Neuronal stem cell (in vitro differentiated cells): ENCODE results near the gene HES1.

Experiments
- DNase-seq: peaks from one replicate; pipeline ENCODE4 v3.0.0-alpha.2; 2013; ENCODE audit warnings: low spot score
- H2AFZ ChIP-seq: one replicate; pipeline ENCODE4 v1.6.1; 2013; ENCODE audit warnings: mild to moderate bottlenecking, low read length, inconsistent platforms
- H2AK5ac ChIP-seq: 2 replicates; pipeline ENCODE4 v1.6.1; 2013; ENCODE audit warnings: low read depth, mild to moderate bottlenecking, inconsistent platforms, low read length, moderate library complexity, mixed read lengths
- H2BK120ac ChIP-seq: 2 replicates; pipeline ENCODE4 v1.6.1; 2013; ENCODE audit warnings: low read depth, mild to moderate bottlenecking, inconsistent platforms, low read length, moderate library complexity, mixed read lengths
- H2BK12ac ChIP-seq: one replicate; pipeline ENCODE4 v1.6.1; 2013; ENCODE audit warnings: low read length, inconsistent platforms
- H2BK15ac ChIP-seq: 2 replicates; pipeline ENCODE4 v1.6.1; 2013; ENCODE audit warnings: mild to moderate bottlenecking, low read length, inconsistent platforms, mixed read lengths
- H2BK5ac ChIP-seq: one replicate; pipeline ENCODE4 v1.6.1; 2013; ENCODE audit warnings: inconsistent platforms, mild to moderate bottlenecking, low read length, moderate library complexity
- H3K14ac ChIP-seq: one replicate; pipeline ENCODE4 v1.6.1; 2013; ENCODE audit warnings: low read length, inconsistent platforms
- H3K18ac ChIP-seq: 2 replicates; pipeline ENCODE4 v1.6.1; 2013; ENCODE audit warnings: low read length, inconsistent platforms
- H3K23ac ChIP-seq: 2 replicates; pipeline ENCODE4 v1.6.1; 2013; ENCODE audit warnings: low read depth, mild to moderate bottlenecking, mixed read lengths, low read length, inconsistent platforms; ENCODE audit not compliant: poor library complexity
- H3K27ac ChIP-seq: replicated peaks from 3 replicates; pipeline ENCODE4 v1.5.1; 2013; ENCODE audit warnings: low read length, inconsistent platforms
- H3K27me3 ChIP-seq, 3 experiments: 2 replicates each; pipeline ENCODE4 v1.6.1; 2013; ENCODE audit warnings: low read length in 3 of 3, mild to moderate bottlenecking in 2 of 3, inconsistent platforms in 1 of 3, low read depth in 1 of 3, mixed read lengths in 1 of 3, moderate library complexity in 1 of 3; ENCODE audit not compliant: control insufficient read depth in 3 of 3, insufficient read depth in 3 of 3
- H3K36me3 ChIP-seq, 2 donors: replicated peaks in 1 of 2; 2 replicates each; pipeline ENCODE4 v1.6.1; 2013; ENCODE audit warnings: low read length in 2 of 2; ENCODE audit not compliant: control insufficient read depth in 2 of 2, insufficient read depth in 2 of 2
- H3K4ac ChIP-seq: 2 replicates; pipeline ENCODE4 v1.6.1; 2013; ENCODE audit warnings: inconsistent platforms, mild to moderate bottlenecking, low read length, moderate library complexity
- H3K4me1 ChIP-seq, 2 donors: 1 replicate in 1 of 2; 2 replicates in 1 of 2; pipeline ENCODE4 v1.6.1; 2013; ENCODE audit warnings: low read length in 2 of 2, low read depth in 1 of 2; ENCODE audit not compliant: control insufficient read depth in 2 of 2, insufficient read depth in 1 of 2
- H3K4me2 ChIP-seq: one replicate; pipeline ENCODE4 v1.6.1; 2013; ENCODE audit warnings: mild to moderate bottlenecking, low read length, inconsistent platforms; ENCODE audit not compliant: insufficient read depth, poor library complexity, severe bottlenecking
- H3K4me3 ChIP-seq, 2 donors: 2 replicates each; pipeline ENCODE4 v1.5.1; 2013; ENCODE audit warnings: low read length in 2 of 2, mild to moderate bottlenecking in 2 of 2, inconsistent platforms in 1 of 2, moderate library complexity in 1 of 2
- H3K79me1 ChIP-seq: one replicate; pipeline ENCODE4 v1.6.1; 2013; ENCODE audit warnings: low read depth, mild to moderate bottlenecking, inconsistent platforms, low read length, moderate library complexity
- H3K9ac ChIP-seq: one replicate; pipeline ENCODE4 v1.6.1; 2013; ENCODE audit warnings: mild to moderate bottlenecking, low read depth, low read length, inconsistent platforms; ENCODE audit not compliant: poor library complexity
- H3K9me3 ChIP-seq, 2 donors: replicated peaks in 1 of 2; 2 replicates each; pipeline versions ENCODE3 to v1.6.1; 2013; ENCODE audit warnings: low read length in 2 of 2, mild to moderate bottlenecking in 2 of 2, inconsistent platforms in 1 of 2, low read depth in 1 of 2, mixed read lengths in 1 of 2, moderate library complexity in 1 of 2; ENCODE audit not compliant: control insufficient read depth in 2 of 2, insufficient read depth in 1 of 2
- H4K8ac ChIP-seq: one replicate; pipeline ENCODE4 v1.6.1; 2013; ENCODE audit warnings: low read depth, mild to moderate bottlenecking, inconsistent platforms, low read length, moderate library complexity
- H4K91ac ChIP-seq: one replicate; pipeline ENCODE4 v1.6.1; 2013; ENCODE audit warnings: low read length, low read depth, mild to moderate bottlenecking, inconsistent platforms; ENCODE audit not compliant: poor library complexity
- WGBS, 2 donors: extraction: QIAGEN DNeasy Blood & Tissue Kit; methylation state at CpG; one replicate each; pipeline ENCODE4 v1.1.7; 2013; ENCODE audit warnings: missing lambda C conversion rate in 2 of 2, mixed read lengths in 1 of 2; ENCODE audit not compliant: insufficient read length in 2 of 2, insufficient replicate concordance in 1 of 2; ENCODE audit errors: extremely low coverage in 2 of 2; 5-methylcytosine and 5-hydroxymethylcytosine counted together

The HES1 gene

DNA sequence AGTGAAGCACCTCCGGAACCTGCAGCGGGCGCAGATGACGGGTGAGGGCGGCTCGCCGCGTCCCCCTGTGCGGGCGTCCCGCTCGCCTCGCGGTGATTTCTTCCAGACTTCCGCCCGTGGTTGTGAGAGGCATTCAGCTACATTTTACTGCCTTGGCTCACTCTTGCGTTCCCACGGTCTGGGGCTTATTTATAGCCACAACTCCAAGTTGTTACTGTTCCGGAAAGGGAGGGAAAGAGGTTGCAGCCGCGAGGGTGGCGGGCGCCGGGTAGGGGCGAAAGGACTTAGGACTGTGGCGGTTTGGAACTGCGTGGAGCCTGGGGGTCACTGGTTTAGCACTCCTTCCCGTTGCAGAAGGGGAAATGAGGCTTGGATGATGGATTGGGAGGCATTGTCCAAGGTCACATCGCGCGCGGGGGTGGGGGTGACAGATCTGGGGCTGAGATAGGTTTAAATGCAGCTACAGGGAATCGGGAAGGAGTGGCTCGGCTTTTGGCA lies 1.1 kb downstream of the HES1 start:
- H2BK5ac ChIP-seq: peak overlapping the region; percentile 91
- peak overlapping the region; percentile 80 for H2BK12ac ChIP-seq
- H3K9ac ChIP-seq: peak overlapping the region; percentile 91
- peak overlapping the region; percentile 59 for H3K4ac ChIP-seq
- no peaks in the 10 kb centered on the region for H3K9me3 ChIP-seq
- DNase-seq: peak; percentile 29
- H3K4me1 ChIP-seq: peaks cover 40 to 42% of the 10 kb centered on the region in 2 donors
- peak overlapping the region; percentile 82 for H3K23ac ChIP-seq
- H2AK5ac ChIP-seq: peak overlapping the region; percentile 86
- H3K14ac ChIP-seq: peak overlapping the region; percentile 66
- H4K91ac ChIP-seq: no peak overlapping the region
- peaks cover 6% of the 10 kb centered on the region for H3K79me1 ChIP-seq
- peak overlapping the region; percentile 90 for H2BK120ac ChIP-seq
- peaks cover 0 to 27% of the 10 kb centered on the region in 2 donors for H3K36me3 ChIP-seq
- H3K4me2 ChIP-seq: peak overlapping the region; percentile 91
- no peak overlapping the region for H4K8ac ChIP-seq
- H3K27ac ChIP-seq: no peak overlapping the region
- no peak overlapping the region for H2AFZ ChIP-seq
- WGBS, 2 donors: no CpG with 5 or more reads among the region's 34 CpGs
- peak overlapping the region; percentile 95 for H3K18ac ChIP-seq
- H3K27me3 ChIP-seq: peaks cover 0 to 8% (median 0%) of the 10 kb centered on the region in 3 experiments
- H2BK15ac ChIP-seq: peak overlapping the region; percentile 79
- H3K4me3 ChIP-seq: peak overlapping the region; percentile 86

DNA sequence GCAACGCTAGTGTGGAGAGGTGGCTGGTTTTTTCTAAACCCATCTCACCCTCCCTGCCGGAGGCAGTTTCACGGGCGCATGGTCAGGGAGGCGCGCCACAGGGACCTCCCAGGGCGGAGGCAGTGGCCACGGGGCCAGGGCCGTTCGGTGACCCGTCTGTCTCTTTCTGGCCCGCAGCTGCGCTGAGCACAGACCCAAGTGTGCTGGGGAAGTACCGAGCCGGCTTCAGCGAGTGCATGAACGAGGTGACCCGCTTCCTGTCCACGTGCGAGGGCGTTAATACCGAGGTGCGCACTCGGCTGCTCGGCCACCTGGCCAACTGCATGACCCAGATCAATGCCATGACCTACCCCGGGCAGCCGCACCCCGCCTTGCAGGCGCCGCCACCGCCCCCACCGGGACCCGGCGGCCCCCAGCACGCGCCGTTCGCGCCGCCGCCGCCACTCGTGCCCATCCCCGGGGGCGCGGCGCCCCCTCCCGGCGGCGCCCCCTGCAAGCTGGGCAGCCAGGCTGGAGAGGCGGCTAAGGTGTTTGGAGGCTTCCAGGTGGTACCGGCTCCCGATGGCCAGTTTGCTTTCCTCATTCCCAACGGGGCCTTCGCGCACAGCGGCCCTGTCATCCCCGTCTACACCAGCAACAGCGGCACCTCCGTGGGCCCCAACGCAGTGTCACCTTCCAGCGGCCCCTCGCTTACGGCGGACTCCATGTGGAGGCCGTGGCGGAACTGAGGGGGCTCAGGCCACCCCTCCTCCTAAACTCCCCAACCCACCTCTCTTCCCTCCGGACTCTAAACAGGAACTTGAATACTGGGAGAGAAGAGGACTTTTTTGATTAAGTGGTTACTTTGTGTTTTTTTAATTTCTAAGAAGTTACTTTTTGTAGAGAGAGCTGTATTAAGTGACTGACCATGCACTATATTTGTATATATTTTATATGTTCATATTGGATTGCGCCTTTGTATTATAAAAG lies 1.8 kb downstream of the HES1 start:
- H2BK120ac ChIP-seq: peak overlapping the region; percentile 90
- no peak overlapping the region for H4K8ac ChIP-seq
- no CpG with 5 or more reads among the region's 69 CpGs for WGBS, 2 donors
- H3K4ac ChIP-seq: peak overlapping the region; percentile 59
- H2BK12ac ChIP-seq: peak overlapping the region; percentile 80
- H2BK15ac ChIP-seq: peak overlapping the region; percentile 79
- peak overlapping the region; percentile 91 for H3K4me2 ChIP-seq
- H3K4me3 ChIP-seq: peak overlapping the region; percentile 86
- H3K9ac ChIP-seq: peak overlapping the region; percentile 91
- H3K79me1 ChIP-seq: peaks cover 6% of the 10 kb centered on the region
- peak overlapping the region; percentile 66 for H3K14ac ChIP-seq
- H2AFZ ChIP-seq: no peak overlapping the region
- H3K36me3 ChIP-seq: peaks cover 0 to 27% of the 10 kb centered on the region in 2 donors
- peak; percentile 42 for DNase-seq
- peaks cover 0 to 8% (median 0%) of the 10 kb centered on the region in 3 experiments for H3K27me3 ChIP-seq
- H3K27ac ChIP-seq: no peak overlapping the region
- peaks cover 35 to 41% of the 10 kb centered on the region in 2 donors for H3K4me1 ChIP-seq
- no peak overlapping the region for H4K91ac ChIP-seq
- peak overlapping the region; percentile 86 for H2AK5ac ChIP-seq
- no peaks in the 10 kb centered on the region for H3K9me3 ChIP-seq
- H3K23ac ChIP-seq: peak overlapping the region; percentile 82
- H2BK5ac ChIP-seq: peak overlapping the region; percentile 91
- peak overlapping the region; percentile 95 for H3K18ac ChIP-seq

DNA sequence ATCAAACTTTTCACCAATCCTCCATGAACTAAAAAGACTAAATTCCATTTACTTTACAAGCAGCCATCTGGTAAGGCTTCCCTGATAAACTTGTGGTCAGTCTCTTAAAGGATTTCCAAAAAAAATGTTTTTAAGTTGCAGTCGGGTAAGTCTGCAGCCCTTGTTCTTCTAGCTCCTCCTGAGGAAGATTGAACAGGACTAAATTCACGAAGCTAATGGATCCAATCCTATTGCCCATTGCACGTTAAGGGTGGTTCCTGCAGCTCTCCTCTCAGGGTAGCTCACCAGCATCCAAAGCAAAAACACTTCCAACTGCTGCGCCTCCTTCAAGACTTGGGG lies 2.8 kb downstream of the HES1 start:
- Histone ChIP-seq H3K18ac (no peak overlapping the region), H4K91ac (no peak overlapping the region)

More for the DNA sequence above, 2.8 kb downstream of the HES1 start:
- H2AK5ac ChIP-seq: no peak overlapping the region
- no peak overlapping the region for H2BK15ac ChIP-seq
- H3K9me3 ChIP-seq: no peaks in the 10 kb centered on the region
- no peak overlapping the region for H3K14ac ChIP-seq
- H3K9ac ChIP-seq: no peak overlapping the region
- H3K27ac ChIP-seq: no peak overlapping the region
- H3K4me1 ChIP-seq: peaks cover 28 to 32% of the 10 kb centered on the region in 2 donors
- H3K4ac ChIP-seq: no peak overlapping the region
- no peak for DNase-seq
- peak overlapping the region; percentile 32 for H3K4me2 ChIP-seq
- no peak overlapping the region for H2BK12ac ChIP-seq
- H3K23ac ChIP-seq: no peak overlapping the region
- no peak overlapping the region for H2AFZ ChIP-seq
- WGBS, 2 donors: no CpG with 5 or more reads among the region's 4 CpGs
- H4K8ac ChIP-seq: no peak overlapping the region
- H2BK120ac ChIP-seq: no peak overlapping the region
- H3K36me3 ChIP-seq: peaks cover 0 to 27% of the 10 kb centered on the region in 2 donors
- H3K4me3 ChIP-seq: peak overlapping the region in 1 of 2 donors; percentile 86
- H3K27me3 ChIP-seq: peaks cover 0 to 8% (median 0%) of the 10 kb centered on the region in 3 experiments
- no peak overlapping the region for H2BK5ac ChIP-seq
- peaks cover 6% of the 10 kb centered on the region for H3K79me1 ChIP-seq
